Measurements from ENCODE around the gene SP2. TPM values are rescaled to one million over a fixed set of nuclear protein-coding genes. Genes with fewer than 3 reads are reported as not detected.

The SP2 gene
- total RNA-seq, 1 donor from 2014 or later, result 13.5 TPM

DNA sequence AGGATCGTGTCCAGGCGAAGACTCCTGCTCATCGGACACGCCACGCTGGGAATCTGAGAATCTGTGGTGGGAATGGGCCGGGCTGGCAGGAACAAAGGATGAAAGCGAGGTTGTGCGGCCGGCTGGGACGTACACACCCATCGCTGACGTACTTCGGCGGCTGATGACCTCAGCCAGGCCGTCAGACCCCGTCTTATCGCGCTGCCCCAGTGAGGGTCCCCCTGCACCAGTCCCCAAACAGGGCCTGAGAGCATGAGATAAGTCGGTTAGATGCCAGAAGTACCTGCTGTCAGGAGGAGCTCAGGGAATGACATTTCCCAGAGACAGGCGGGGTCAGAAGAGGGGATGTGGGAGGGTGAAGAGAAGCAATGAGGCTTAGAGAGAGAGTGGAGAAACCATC, 29.1 kb upstream of the SP2 start:
- no peak for DNase-seq (ENCODE audit: low spot score)

DNA sequence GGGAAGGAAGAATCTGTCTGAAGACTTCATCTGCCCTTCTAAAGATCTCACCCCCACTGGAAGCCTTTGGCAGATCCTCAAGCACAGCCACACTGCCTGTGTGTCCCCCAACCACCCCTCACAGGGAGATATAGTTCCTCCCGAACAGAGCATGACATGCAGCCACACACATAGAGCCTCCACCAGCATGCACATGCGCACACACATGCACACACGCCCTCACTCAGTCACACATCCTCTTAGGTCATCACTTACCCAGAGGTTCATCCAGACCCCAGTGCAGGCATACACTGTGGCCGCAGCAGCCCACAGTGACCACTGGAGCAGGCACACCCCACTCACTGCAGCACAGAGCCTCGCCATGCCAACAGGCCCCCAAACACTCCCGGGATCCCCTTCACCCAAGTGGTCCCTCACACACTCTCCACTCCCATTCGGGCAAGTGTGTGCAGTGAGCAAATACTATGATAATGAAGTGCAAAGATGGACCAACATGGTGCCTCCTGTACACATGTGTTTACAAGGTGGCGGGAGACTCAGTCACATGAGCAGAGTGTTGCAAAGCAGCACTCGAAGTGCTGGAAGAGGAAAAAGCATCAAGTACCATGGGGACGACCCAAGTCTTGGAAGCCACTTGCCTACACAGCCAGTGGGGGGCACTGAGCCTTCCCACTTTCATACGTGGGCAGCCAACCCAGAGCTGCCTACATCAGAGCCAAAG, 28.1 kb upstream of the SP2 start:
- TF ChIP-seq, protein P1, sequence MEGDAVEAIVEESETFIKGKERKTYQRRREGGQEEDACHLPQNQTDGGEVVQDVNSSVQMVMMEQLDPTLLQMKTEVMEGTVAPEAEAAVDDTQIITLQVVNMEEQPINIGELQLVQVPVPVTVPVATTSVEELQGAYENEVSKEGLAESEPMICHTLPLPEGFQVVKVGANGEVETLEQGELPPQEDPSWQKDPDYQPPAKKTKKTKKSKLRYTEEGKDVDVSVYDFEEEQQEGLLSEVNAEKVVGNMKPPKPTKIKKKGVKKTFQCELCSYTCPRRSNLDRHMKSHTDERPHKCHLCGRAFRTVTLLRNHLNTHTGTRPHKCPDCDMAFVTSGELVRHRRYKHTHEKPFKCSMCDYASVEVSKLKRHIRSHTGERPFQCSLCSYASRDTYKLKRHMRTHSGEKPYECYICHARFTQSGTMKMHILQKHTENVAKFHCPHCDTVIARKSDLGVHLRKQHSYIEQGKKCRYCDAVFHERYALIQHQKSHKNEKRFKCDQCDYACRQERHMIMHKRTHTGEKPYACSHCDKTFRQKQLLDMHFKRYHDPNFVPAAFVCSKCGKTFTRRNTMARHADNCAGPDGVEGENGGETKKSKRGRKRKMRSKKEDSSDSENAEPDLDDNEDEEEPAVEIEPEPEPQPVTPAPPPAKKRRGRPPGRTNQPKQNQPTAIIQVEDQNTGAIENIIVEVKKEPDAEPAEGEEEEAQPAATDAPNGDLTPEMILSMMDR (IDR thresholded peaks at IDR 0.05), result no peak
- H3K4me1 Mint-ChIP-seq (ENCODE audit: low read depth), result peaks cover 11% of the 10 kb centered on the region
- peaks cover 3% of the 10 kb centered on the region for H3K9me3 Mint-ChIP-seq (ENCODE audit: low read depth)
- no peak overlapping the region for H3K27ac Mint-ChIP-seq (ENCODE audit: unreplicated experiment)
- H3K36me3 Mint-ChIP-seq (ENCODE audit: low read depth), result peaks cover 4% of the 10 kb centered on the region
- no peak for DNase-seq (ENCODE audit: low spot score)
- H3K4me3 Mint-ChIP-seq (ENCODE audit: unreplicated experiment), result no peak overlapping the region
- peaks cover 30% of the 10 kb centered on the region for H3K27me3 Mint-ChIP-seq (ENCODE audit: low read depth)

More for the DNA sequence above, 29.1 kb upstream of the SP2 start:
- Mint-ChIP-seq H3K9me3 (ENCODE audit: low read depth) (peaks cover 3% of the 10 kb centered on the region), H3K4me3 (ENCODE audit: unreplicated experiment) (no peak overlapping the region), H3K4me1 (ENCODE audit: low read depth) (peaks cover 16% of the 10 kb centered on the region), H3K27me3 (ENCODE audit: low read depth) (peaks cover 24% of the 10 kb centered on the region), H3K27ac (ENCODE audit: unreplicated experiment) (no peak overlapping the region), H3K36me3 (ENCODE audit: low read depth) (peaks cover 4% of the 10 kb centered on the region)
- TF ChIP-seq, protein P1 (IDR thresholded peaks at IDR 0.05), result no peak

DNA sequence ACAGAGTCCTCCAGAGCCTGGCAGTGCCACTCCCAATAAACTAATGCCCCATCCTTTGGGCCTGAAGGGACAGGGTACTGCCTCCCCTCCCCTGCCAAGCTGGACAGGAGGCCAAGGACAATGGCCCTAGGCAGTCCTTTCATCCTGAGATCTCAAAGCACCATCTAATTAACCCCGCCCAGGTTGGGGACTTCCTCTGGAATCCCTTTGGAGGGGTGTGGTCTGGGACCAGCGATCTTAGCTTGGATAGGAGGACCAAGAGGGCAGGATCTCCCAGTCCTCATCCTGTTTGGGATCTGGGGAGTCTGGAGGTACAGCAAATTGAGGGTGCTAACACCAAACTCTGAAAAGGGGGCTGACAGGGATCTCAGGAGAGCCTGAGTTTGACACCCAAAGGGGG, 26.9 kb upstream of the SP2 start:
- H3K4me3 Mint-ChIP-seq (ENCODE audit: unreplicated experiment), result no peak overlapping the region
- TF ChIP-seq, protein P1 (IDR thresholded peaks at IDR 0.05), result no peak
- no peak overlapping the region for H3K27ac Mint-ChIP-seq (ENCODE audit: unreplicated experiment)
- peaks cover 1% of the 10 kb centered on the region for H3K36me3 Mint-ChIP-seq (ENCODE audit: low read depth)
- no peak for DNase-seq (ENCODE audit: low spot score)
- H3K27me3 Mint-ChIP-seq (ENCODE audit: low read depth), result peaks cover 31% of the 10 kb centered on the region
- peaks cover 9% of the 10 kb centered on the region for H3K4me1 Mint-ChIP-seq (ENCODE audit: low read depth)
- H3K9me3 Mint-ChIP-seq (ENCODE audit: low read depth), result no peaks in the 10 kb centered on the region

DNA sequence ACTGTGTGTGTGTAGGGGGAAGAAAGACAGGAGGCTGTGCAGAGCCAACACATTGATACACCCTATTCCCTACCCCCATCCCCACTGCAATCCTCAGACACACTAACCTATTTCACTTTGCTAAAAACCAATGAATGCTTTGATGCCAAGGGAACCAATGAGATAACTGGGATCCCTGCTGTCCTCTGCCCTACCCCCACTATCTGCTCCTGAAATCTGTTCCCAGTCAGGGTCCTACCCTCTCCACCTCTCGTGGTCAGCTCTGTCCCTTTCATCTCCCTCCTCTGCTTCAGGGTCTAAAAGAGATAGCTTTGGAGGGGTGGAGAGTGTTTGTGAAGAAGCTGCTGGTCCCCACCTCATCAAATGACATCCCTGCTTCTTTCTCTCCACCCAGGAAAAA, 26.0 kb upstream of the SP2 start:
- TF ChIP-seq, protein P1 (IDR thresholded peaks at IDR 0.05), result no peak
- peaks cover 12% of the 10 kb centered on the region for H3K4me1 Mint-ChIP-seq (ENCODE audit: low read depth)
- no peak overlapping the region for H3K27ac Mint-ChIP-seq (ENCODE audit: unreplicated experiment)
- no peaks in the 10 kb centered on the region for H3K9me3 Mint-ChIP-seq (ENCODE audit: low read depth)
- H3K27me3 Mint-ChIP-seq (ENCODE audit: low read depth), result peaks cover 34% of the 10 kb centered on the region
- DNase-seq (ENCODE audit: low spot score), result no peak
- H3K4me3 Mint-ChIP-seq (ENCODE audit: unreplicated experiment), result no peak overlapping the region
- H3K36me3 Mint-ChIP-seq (ENCODE audit: low read depth), result peaks cover 1% of the 10 kb centered on the region

DNA sequence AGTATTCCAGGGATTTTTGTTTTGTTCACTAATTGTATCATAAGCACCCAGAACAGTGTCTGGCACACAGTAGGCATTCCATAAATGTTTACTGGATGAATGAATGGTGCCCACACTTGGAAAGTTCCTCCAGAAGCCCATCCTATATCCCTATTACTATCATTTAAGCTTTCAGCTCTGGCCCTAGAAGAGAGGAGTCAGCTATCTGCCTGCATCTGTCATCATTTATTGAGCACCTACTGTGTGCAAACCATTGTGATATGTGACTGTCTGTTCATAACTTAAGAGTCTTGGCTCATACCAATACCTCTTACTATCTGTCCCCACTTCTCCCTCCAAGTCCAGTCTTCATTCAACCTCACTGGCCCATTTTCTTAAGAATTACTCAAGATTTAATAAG, 25.0 kb upstream of the SP2 start:
- peaks cover 34% of the 10 kb centered on the region for H3K27me3 Mint-ChIP-seq (ENCODE audit: low read depth)
- DNase-seq (ENCODE audit: low spot score), result no peak
- H3K36me3 Mint-ChIP-seq (ENCODE audit: low read depth), result peaks cover 1% of the 10 kb centered on the region
- H3K27ac Mint-ChIP-seq (ENCODE audit: unreplicated experiment), result no peak overlapping the region
- TF ChIP-seq, protein P1 (IDR thresholded peaks at IDR 0.05), result no peak
- H3K4me3 Mint-ChIP-seq (ENCODE audit: unreplicated experiment), result no peak overlapping the region
- peaks cover 19% of the 10 kb centered on the region for H3K4me1 Mint-ChIP-seq (ENCODE audit: low read depth)
- H3K9me3 Mint-ChIP-seq (ENCODE audit: low read depth), result no peaks in the 10 kb centered on the region

Data from chondrocyte (in vitro differentiated cells).